ENCODE results near the gene CYLD.

CYLD gene

DNA sequence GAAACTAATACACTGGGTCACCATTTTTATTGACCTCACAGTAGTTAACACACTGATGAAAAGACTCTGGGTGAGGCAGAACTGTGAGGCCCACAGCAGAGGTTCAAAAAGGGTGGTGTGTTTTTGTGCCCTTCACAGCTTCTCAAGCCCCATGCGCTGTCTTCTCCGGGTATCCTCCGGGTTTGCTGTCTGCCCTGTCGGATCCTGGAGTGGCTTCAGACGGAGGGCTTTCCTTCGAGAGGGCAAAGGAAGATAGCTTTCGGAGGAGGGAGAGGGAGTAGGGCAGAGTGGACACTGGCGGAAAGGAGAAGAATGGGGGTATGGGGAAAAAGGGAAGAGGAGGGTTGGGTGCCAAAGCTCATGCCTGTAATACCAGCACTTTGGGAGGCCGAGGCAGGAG lies 80.8 kb downstream of the CYLD start:
- no peak for DNase-seq

DNA sequence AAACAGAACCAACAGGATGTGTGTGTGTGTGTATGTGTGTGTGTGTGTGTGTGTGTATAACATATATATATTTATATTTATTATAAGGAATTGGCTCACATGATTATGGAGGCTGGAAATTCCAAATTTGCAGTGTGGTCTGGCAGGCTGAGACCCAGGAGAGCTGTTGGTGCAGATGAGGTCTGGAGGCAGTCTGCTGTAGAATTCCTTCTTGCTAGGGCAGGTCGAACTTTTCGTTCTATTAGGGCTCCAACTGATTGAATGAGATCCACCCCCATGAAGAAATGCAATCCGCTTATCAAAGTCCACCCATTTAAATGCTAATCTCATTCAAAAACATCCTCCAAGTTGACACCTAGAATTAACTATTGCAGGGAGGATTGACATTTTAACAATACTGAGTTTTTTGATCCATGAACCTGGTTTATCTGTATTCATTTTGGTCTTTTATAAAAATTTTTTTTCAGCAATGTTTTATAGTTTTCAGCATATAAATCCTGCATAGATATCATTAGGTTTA lies 85.0 kb downstream of the CYLD start:
- no peak for DNase-seq

DNA sequence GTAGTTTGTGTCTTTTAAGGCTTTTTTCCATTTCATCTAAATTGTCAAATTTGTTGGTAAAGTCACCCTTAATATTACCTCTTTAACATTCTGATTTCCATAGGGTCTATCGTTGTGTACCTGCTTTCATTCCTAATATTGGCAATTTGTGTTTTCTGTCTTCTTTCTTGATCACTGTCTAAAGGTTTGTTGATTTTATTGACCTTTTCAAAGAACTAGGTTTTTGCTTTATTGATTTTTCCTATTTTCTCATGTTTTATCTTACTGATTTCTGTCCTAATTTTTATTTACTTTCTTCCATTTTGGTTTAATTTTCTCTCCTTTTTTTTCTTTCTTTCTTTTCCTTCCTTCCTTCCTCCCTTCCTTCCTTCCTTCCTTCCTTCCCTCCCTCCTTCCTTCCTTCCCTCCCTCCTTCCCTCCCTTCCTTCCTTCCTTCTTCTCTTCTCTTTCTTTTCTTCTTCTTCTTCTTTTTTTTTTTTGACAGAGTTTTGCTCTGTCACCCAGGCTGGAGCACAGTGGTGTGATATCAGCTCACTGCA lies 86.3 kb downstream of the CYLD start:
- no peak for DNase-seq

DNA sequence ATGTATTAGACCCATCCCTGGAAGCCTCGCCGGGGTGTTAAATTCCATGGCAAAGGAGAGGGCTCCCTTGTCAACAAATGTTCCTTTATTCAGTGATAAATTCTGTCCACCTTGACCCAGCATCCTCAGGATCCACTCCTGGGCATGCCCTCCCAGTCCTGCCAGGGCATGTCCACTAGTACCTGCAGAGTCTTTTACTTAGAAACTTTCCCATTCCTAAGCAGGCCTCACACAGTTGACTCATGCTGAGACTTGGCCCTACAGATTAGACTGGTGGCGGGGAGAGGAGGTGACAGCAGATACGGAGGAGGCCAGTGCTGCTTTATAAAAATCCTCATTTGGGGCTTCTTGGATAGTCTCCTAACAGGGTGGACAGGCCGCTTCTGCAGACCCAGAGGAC lies 88.8 kb downstream of the CYLD start:
- no peak for DNase-seq

DNA sequence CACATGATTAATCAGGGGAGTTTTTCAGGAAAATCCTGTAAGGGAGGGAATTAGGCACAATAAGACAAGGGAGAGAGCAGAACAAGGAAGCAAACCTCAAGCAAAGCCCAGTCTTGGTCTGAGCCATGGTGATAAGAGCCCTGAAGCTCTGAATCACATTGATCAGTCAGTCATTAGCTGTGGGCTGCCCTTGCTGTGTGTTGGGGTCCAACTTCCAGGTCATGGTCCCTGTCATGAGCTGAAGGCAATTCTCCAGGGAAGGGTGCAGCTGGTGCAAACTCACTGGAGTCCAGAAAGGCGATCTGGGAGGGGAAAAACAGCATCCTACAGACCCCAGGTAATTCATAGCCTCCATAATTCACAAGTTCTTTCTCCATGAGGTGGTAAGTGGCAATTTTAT lies 89.9 kb downstream of the CYLD start:
- no peak for DNase-seq

DNA sequence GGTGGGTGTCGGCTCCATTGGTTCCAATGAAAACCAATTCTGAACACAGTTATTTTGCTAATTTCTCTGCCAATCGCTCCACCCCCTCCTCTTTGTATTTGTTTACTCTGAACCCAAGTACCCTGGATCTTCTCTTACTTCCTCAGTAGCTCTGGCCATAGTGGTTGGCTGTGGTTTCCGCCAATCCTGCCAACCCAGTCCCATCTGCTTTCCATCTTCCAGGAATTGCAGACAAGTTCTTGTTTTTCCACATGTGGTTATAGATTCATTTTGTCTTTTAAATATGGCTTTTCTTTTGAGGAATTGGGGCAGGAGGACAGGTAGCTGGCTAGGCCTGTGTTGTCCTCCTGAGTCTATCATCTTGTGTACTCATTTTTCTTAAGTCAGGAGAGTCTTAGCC lies 92.0 kb downstream of the CYLD start:
- DNase-seq, result no peak

DNA sequence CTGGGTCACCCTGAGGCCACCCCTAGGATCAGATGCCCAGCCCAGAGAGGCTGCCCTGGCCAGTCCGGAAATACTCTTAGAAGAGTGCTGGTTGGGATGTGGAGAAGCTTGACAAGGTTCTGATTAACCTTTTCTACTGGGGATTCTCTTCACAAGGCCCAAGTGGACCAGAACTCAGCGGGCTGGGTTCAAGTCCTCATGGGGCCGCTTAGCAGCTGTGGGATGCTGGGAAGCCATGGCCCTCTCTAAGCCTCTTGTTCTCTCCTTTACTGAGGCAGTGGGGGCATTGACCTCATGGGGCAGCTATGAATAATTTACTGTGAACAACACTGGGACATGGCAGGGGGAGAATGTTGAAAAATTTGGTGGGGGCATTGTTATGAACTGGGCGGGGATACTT lies 92.8 kb downstream of the CYLD start:
- no peak for DNase-seq

DNA sequence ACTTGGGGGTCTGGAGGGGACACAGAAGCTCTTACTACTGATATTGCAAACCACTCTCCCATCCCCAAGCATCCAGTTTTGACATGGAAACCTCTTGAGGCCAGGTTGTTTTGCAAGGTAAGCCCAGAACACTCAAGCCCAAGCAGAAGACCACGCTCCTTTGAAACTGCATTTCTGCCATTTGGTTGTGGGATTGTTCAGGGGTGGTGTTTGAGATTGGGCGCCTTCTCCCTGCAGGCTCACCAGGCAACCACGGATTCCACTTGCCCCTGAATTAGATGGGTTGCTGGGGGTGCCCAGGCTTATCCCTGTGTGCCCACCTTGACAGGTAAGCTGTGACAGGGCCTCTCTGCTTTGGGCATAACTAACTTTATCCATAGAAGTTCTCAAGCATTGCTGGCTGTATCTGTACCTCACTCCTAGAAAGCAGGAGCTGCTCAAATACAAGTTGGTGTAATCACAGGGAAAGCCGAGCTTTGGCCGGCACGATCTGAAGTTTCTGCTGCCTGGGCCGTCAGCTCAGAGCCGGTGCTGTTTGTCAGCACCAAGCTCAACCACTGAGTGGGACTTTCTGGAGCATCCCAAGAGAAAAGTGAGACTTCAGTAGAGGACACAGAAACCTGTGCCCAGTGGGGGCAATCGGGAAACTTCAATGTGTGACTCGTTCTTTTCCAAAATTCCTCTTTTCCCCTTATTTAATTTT lies 93.6 kb downstream of the CYLD start:
- no peak for DNase-seq

DNA sequence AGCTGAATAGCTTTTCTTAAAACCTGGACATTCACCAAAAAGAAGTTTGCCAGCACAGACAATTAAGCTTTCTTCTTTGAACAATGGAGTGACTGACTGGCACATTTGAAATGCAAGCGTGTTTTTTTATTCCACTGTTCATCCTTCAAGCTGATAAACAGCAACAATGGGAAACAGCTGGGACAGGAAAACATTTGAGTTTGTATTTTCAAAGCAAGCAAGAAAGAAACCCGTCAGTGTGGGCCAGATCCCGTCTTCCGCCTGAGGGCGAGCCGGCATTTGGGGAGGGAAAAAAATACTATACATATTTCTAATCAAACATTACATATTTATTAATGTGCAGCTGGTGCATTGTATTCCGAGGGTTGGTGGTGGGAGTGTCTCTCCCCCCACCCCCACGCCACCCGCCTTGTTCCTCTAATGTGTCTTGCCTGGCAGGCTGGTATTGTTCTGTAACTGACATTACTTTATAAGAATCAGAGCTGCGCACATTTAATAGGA lies 94.3 kb downstream of the CYLD start:
- DNase-seq, result no peak

DNA sequence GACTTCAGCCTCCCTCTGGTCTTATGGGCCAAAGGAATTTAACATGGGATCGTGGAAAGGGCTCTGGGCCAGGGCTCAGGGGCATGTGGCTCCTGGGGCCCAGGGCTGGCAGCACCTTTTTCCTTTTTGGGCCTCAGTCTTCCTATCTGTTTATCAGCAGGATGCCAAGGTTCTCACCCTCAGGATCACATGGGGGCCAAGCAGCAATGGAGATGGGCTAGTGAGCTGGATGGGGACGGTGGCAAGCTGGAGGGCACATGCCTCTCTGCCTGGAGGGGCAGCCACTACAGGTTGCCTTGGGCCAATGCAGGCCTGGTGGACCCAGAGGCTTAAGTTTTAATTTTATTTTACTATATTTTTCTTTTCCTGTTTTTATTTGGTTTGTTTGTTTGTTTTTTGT lies 95.4 kb downstream of the CYLD start:
- no peak for DNase-seq

DNA sequence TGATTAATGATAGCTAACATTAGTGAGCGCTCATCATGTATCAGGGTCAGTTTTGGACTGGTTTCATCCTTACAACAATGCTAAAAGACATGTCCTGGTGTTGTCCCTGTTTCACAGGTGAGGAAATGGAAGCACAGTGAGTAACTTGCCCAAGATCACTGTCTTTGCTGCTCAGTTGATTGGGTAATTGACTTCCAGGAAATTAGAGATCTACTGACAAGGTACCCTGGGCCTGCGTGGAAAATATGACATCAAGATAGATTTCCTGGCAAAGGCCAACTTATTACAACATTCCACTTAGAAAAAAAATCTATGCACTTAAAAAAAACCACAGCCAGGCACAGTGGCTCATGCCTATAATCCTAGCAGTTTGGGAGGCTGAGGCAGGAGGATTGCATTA lies 96.3 kb downstream of the CYLD start:
- no peak for DNase-seq

DNA sequence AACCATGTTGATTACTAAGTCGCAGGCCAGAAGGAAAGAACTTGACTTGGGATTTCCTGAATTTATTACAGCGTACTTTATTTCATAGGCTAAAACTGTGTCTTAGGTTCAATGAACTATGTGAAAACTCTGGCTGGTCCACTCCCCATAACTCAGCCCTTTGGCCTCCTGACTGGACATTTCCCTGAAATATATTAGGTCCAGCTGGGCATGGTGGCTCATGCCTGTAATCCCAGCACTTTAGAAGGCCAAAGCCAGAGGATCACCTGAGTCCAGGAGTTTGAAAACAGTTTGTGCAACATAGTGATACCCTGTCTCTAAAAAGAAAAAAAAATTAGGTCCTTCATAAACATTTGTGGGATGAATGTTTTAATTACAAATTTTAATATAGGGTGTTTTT lies 97.0 kb downstream of the CYLD start:
- DNase-seq, result no peak

DNA sequence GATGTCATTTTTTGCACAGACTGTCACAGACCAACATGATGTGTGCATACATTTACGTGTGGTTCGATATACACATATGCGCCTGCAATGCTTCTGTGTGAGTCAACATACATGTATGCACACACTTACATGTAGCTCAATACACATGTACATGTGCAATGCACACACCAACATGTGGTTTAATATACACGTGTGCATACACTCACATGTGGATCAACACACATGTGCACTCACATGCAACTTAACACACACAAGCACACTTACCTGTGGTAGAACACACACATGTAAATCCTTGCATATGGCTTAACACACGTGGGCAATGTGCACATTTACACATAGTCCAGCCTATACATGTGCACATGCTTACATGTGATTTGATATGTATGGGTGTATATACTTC lies 97.5 kb downstream of the CYLD start:
- DNase-seq, result no peak

DNA sequence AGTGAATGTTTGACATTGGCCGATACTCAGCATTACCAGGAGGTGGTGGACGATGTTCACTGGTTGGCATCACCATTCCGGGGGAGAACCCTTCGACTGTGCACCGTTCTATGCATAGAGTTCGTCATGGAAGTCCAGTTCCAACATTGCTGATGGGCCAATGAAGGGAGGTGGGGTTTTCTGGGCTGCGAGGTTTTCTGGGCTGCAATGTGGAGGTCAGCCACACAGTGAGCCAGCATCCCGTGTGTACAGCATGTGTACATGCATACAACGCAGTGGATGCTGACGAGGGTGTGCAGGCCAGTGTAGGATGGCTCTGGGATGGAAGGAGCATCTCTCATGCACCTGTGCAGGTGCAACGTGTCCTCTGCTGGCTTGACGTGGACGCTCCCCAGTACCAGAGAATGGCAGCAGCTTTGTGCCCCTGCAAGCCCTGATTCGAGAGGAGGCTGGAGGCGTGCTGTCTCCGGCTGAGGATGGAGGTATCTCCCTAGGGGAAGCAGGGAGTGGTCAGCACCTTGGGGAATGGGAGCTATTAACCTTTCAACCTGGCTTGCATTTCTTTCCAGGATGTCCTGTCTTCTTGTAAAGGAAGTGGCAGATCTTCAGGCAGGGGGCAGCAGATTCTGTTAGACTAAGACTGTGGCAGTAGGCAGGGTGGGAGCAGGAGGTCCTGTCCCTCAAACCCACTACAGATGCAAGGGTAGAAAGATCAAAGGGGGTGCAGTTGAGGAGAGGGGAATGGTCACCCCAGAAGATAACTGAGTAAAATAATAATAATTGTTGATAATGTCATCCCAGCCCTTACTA lies 98.2 kb downstream of the CYLD start:
- DNase-seq, result no peak

DNA sequence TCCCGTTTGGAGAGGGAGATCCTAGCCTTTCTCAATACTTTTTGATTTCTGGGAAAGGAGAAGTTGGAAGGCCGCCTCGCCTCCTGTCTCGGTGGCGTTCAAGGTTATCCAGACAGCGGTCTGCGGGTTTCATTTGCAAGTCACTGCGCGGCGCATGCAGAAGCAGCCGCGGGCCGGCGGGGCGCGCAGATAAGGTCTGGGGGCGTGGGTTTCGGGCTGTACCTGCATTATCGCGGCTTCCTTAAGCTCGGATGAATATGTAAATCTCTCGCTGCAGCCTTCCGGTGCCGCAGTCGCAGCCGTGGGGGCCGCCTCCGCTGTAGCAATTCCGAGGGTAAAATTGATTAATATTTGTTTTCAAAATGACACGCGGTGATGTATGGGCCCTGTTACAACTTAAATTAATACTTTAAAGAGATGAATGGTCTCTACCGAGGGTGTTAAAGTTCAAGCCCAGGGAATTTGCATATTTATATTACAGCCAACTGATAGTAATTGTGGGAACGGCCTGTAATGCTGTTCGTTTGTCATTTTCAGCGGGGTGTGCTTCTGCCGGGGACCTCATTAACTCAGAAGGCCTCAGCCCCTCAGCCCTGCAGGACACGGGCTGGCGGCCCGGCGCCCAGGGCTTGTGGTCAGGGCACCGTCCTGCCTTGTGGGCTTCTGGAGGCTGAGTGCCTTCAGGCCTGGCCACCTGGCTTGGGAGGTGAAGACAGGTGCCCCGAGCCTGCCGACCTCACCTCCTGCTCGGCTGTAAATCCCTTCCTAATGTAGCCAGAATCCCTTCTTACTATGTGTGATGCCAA lies 99.4 kb downstream of the CYLD start:
- no peak for DNase-seq

DNA sequence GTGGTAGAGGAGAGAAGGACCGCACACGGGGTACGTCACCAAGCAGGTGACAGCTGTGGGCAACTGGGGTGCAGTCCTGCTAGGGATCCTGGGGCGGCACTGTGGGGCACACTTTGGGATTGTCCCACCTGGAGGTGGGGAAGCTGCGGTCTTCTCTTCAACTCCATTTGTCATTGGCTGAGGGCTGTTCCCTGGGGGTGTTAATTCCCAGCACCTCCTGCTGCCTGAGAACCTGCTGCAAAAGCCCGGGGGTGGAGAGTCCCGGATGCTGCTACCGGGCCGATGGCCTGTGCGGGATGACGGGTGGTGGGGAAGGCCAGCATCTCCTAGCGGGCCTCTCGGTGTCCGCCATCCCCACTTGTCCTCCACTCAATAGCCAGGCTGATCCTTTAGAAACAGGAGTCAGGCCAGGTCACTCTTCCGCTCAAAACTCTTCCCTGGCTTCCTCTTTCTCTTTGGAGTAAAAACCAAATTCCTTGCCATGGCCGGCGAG lies 100.2 kb downstream of the CYLD start:
- no peak for DNase-seq

DNA sequence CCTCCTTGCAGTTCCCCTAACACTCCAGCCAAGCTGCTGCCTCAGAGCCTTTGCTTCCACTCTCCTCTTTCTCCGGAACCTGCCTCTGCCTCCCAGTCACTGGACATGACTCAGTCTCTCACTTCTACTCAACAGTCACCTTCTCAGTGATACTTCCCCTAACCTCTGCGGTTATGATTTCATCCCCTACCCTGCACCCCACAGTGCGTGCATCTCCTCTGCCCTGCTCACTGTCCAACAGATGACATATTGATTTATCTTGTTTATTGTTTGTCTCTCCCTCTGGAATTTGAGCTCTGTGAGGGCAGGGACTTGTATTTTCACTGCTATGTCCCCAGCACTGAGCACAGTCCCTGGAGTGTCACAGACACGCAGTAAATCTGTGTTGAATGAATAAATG lies 100.7 kb downstream of the CYLD start:
- DNase-seq, result no peak

DNA sequence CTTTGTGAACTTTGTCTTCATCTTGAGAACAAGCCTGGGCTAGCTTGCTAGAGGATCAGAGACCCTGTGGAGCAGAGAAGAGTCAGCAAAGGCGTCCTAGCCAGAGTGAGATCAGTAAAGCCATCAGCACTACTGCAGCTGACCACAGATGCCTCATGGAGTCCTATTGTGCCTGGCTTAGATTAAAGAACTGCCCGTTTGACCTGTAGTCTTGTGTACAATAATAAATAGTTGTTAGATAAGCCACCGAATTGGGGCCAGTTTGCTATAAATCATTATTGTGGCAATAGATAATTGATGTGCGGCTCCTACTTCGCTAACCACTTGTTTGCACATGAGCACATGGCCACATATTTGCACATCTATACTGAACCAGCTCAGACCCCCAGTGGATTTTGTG lies 103.0 kb downstream of the CYLD start:
- no peak for DNase-seq

DNA sequence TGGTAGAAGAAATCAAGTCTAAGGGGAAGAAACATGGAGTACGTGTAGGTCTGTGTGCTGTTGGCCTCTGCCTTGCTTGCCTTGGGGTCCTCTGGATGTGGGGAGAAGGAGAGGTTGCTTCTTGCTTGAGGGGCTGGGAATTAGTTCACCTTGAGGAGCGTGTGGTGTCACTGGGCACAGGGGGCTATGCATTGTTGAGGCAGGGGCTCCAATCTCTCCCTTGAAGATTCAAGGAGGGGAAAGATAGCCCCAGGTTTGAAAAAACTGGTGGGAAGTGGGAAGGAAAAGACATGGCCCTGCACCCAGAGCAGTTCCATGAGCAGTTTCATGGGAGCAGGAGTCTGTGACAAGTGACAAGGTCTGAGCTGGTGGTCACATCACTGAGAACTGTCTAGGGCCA lies 103.4 kb downstream of the CYLD start:
- DNase-seq, result no peak

DNA sequence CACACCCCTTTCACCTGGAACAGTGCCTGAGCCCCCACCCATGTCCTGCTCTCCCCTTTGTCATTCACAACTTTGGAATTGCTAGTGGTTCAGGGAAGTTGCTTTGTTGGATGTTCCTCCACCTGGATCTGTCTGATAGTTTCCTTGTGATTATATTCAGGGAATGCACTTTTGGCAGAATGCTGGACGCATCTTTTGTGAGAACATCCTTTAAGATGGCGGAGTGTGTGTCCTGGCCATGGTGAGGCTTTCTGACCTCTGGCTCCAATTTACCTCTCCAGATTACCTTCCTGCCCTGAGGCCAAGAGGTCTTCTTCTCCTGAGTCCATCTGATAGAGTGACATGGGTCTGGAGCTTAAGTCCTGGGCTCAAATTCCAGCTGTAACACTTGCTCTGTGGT lies 104.6 kb downstream of the CYLD start:
- DNase-seq, result no peak

DNA sequence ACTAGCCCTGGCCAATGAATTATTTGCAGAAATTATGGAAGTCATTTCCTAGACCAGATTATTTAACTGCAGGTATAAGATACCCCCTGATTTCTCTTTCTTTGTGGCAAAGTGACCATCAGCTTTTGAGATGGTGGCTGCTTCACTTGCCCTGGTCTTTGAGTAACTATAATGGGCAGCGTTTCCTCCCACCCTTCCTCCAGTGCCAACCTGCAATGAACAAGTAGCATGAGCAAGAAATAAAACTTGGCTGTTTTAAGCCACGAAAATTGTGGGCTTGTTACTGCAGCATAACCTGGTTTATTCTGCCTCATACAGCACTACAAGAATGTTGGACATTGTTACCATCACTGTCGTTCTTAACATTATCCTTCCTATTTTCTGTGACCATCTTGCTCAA lies 105.3 kb downstream of the CYLD start:
- no peak for DNase-seq

DNA sequence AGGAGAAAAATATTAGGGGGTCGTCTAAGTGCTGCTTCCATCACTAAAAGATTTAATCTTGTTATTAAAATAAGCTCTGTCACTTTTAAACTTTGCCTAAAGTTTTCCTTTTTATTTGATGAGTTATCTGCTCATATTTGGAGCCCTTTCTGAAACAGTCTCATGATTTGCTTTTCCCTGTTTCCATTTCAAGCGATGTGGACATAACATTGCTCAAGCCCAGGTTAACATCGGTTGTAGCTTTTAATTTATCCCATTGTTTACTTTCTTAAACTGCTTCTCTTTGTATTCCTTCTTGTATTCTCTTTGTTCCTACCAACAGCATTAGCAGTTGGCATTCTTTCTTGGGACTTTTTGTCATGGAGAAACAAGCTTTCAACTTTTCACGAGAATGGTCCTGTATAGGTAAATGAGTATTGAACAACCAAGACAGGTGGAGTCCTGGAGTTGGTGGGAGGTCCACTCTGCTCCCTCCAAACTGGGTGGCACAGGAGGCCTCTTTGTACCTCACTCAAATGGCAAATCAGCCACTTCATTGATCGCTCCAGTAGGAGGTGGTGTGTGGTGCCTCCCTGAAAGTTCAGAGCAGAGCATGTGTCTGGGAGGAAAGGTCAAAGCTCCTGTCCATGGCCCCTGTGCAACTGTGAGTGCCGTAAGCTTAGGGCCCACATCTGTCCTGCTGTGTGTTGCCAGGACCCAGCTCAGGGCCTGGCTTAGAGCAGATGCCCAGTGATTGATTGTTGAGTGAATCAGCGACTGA lies 107.0 kb downstream of the CYLD start:
- no peak for DNase-seq

Data from fibroblast of skin of right biceps (primary cell).